ENCODE measurements around the gene PCNP. TPM values are rescaled to one million over a fixed set of nuclear protein-coding genes. Genes with fewer than 3 reads are reported as not detected.

PCNP gene
- total and polyA plus RNA-seq, 9 of the 15 experiments (the other 6 are each of a cell fraction or from before 2014, with no cell fraction given) = 54.3 to 170 (median 150) TPM

DNA sequence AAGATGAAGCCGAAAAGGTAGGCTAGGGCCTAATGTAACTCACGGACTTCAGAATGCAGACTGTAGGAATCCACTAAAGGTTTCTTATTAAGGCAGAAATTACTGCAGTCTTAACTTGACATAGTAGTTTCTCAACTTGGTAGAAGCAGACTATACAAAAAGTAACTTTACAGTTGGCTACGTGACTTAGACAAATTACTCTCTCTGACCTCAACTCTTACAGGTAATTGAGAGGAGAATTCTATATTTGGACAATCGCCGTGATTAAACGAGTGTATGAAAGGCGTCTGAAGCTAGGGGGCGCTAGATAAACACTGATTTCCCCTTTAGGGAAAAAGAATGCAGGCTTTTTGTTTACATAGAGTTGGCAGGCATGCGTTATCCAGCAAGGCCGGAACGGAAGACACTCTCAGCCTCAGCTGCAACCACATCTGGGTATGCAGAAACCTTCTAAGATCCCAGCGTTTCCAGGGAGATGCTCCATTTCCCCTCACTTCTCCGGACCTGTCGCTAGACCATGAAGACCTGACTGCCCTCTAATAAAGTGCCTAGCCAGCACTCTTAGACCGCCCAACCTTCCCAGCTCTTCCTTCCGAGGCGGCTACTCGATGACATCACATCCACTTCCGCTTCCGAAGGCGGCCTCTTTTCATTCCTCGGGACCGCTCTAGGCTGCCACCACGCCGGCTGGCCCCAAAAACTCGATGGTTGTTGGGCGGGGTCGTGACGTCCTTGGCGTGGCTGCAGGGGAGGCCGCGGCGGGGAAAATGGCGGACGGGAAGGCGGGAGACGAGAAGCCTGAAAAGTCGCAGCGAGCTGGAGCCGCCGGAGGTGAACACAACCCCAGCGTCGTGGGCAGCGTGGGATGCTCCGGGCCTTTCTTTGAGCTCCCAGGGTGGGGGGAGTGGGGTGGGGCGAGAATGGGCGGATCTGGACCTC, at the start of gene PCNP (continued):
- TF ChIP-seq ESRRA (IDR thresholded peaks at IDR 0.05; ENCODE audit: borderline replicate concordance, low read depth) (peak; percentile 30; the same call in 1 of the 2 replicates), MYC (IDR thresholded peaks at IDR 0.05; ENCODE audit: low read depth, low read length) (peak; percentile 84), MYC (CRISPR knock-in tag; IDR thresholded peaks at IDR 0.05; ENCODE audit: borderline replicate concordance, low read depth) (no peak; the same call in 1 of the 2 replicates), TRIM24 (IDR thresholded peaks at IDR 0.05) (0 out of 4 replicates have a peak, but pooled peaks of 1 of the 2 experiments have one; percentile 13), MTA3 (IDR thresholded peaks at IDR 0.05; ENCODE audit: borderline replicate concordance) (peak; percentile 87), RB1 (IDR thresholded peaks at IDR 0.05; ENCODE audit: low read depth) (peak; percentile 49; the same call in 1 of the 2 replicates), PHTF2 (CRISPR knock-in tag; IDR thresholded peaks at IDR 0.05) (0 out of 2 replicates have a peak, but pooled peaks have one; percentile 51), NBN (IDR thresholded peaks at IDR 0.05; ENCODE audit: low read depth) (peak; percentile 88), PHF20 (IDR thresholded peaks at IDR 0.05; ENCODE audit: partially characterized antibody) (peak; percentile 88), NFRKB (IDR thresholded peaks at IDR 0.05; ENCODE audit: low read depth) (peak; percentile 85), FIP1L1 (IDR thresholded peaks at IDR 0.05; ENCODE audit: low read depth, low read length, poor library complexity, severe bottlenecking) (peak; percentile 53), JUND (IDR thresholded peaks at IDR 0.05; ENCODE audit: borderline replicate concordance, low read depth, low read length) (peak; percentile 80), JUND (tag; IDR thresholded peaks at IDR 0.05; ENCODE audit: borderline replicate concordance, low read depth, low read length) (peak; percentile 94; the same call in 2 of the 3 replicates)
- TF ChIP-seq, protein P1, sequence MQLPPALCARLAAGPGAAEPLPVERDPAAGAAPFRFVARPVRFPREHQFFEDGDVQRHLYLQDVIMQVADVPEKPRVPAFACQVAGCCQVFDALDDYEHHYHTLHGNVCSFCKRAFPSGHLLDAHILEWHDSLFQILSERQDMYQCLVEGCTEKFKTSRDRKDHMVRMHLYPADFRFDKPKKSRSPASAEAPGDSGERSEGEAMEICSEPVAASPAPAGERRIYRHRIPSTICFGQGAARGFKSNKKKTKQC (CRISPR knock-in tag; IDR thresholded peaks at IDR 0.05) = no peak
- TF ChIP-seq, protein P2, sequence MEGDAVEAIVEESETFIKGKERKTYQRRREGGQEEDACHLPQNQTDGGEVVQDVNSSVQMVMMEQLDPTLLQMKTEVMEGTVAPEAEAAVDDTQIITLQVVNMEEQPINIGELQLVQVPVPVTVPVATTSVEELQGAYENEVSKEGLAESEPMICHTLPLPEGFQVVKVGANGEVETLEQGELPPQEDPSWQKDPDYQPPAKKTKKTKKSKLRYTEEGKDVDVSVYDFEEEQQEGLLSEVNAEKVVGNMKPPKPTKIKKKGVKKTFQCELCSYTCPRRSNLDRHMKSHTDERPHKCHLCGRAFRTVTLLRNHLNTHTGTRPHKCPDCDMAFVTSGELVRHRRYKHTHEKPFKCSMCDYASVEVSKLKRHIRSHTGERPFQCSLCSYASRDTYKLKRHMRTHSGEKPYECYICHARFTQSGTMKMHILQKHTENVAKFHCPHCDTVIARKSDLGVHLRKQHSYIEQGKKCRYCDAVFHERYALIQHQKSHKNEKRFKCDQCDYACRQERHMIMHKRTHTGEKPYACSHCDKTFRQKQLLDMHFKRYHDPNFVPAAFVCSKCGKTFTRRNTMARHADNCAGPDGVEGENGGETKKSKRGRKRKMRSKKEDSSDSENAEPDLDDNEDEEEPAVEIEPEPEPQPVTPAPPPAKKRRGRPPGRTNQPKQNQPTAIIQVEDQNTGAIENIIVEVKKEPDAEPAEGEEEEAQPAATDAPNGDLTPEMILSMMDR (IDR thresholded peaks at IDR 0.05 in 2 of 3, conservative IDR thresholded peaks at IDR 0.05 in 1 of 3; ENCODE audit: insufficient read depth in 2 of 3, low read depth in 1 of 3, low read length in 3 of 3) = peak; percentile 59 to 83 (median 82); a peak in 5 of 6 replicates
- TF ChIP-seq, protein P3, sequence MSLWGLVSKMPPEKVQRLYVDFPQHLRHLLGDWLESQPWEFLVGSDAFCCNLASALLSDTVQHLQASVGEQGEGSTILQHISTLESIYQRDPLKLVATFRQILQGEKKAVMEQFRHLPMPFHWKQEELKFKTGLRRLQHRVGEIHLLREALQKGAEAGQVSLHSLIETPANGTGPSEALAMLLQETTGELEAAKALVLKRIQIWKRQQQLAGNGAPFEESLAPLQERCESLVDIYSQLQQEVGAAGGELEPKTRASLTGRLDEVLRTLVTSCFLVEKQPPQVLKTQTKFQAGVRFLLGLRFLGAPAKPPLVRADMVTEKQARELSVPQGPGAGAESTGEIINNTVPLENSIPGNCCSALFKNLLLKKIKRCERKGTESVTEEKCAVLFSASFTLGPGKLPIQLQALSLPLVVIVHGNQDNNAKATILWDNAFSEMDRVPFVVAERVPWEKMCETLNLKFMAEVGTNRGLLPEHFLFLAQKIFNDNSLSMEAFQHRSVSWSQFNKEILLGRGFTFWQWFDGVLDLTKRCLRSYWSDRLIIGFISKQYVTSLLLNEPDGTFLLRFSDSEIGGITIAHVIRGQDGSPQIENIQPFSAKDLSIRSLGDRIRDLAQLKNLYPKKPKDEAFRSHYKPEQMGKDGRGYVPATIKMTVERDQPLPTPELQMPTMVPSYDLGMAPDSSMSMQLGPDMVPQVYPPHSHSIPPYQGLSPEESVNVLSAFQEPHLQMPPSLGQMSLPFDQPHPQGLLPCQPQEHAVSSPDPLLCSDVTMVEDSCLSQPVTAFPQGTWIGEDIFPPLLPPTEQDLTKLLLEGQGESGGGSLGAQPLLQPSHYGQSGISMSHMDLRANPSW (CRISPR knock-in tag; IDR thresholded peaks at IDR 0.05) = no peak

Measured in K562 (cell line).